ENCODE data around the gene ZNF831.

GRCh38 chr20:59145924-59146779, 17.5 kb upstream of the ZNF831 start:
- TF ChIP-seq, protein P1, sequence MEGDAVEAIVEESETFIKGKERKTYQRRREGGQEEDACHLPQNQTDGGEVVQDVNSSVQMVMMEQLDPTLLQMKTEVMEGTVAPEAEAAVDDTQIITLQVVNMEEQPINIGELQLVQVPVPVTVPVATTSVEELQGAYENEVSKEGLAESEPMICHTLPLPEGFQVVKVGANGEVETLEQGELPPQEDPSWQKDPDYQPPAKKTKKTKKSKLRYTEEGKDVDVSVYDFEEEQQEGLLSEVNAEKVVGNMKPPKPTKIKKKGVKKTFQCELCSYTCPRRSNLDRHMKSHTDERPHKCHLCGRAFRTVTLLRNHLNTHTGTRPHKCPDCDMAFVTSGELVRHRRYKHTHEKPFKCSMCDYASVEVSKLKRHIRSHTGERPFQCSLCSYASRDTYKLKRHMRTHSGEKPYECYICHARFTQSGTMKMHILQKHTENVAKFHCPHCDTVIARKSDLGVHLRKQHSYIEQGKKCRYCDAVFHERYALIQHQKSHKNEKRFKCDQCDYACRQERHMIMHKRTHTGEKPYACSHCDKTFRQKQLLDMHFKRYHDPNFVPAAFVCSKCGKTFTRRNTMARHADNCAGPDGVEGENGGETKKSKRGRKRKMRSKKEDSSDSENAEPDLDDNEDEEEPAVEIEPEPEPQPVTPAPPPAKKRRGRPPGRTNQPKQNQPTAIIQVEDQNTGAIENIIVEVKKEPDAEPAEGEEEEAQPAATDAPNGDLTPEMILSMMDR (IDR thresholded peaks at IDR 0.05) = no peak
- no peak for TF ChIP-seq POLR2AphosphoS5 (IDR thresholded peaks at IDR 0.05)
- TF ChIP-seq EP300 (IDR thresholded peaks at IDR 0.05; ENCODE audit: low read depth) = no peak
